Thoracic aorta (tissue), 2 donors: ENCODE data around the gene SPATS2L. TPM values are rescaled to one million over a fixed set of nuclear protein-coding genes. Genes with fewer than 3 reads are reported as not detected.

Source experiments
- ATAC-seq: fragments of 150-250 bp; one replicate; pipeline ENCODE4 v1.8.0; 2017; ENCODE audit warnings: low read depth; ENCODE audit not compliant: insufficient number of reproducible peaks, low FRiP score
- DNase-seq: peaks from one replicate; pipeline ENCODE4 v3.0.0-alpha.2; 2020; ENCODE audit warnings: low spot score
- H3K27ac ChIP-seq, 2 donors: fragments of 200-600 bp; sonication (generic); 1 replicate in 1 of 2; 2 replicates in 1 of 2; pipeline ENCODE4 v1.5.1; 2016; ENCODE audit warnings: mild to moderate bottlenecking in 2 of 2, moderate library complexity in 2 of 2
- H3K27me3 ChIP-seq: fragments of 200-600 bp; sonication (generic); replicated peaks from 2 replicates; pipeline ENCODE4 v1.6.0; 2016; ENCODE audit warnings: mild to moderate bottlenecking; ENCODE audit not compliant: insufficient read depth
- H3K36me3 ChIP-seq: fragments of 200-600 bp; sonication (generic); one replicate; pipeline ENCODE4 v1.5.1; 2016
- H3K4me1 ChIP-seq, 2 donors: fragments of 200-600 bp; sonication (generic); 1 replicate in 1 of 2; 2 replicates in 1 of 2; pipeline versions ENCODE4 v1.5.1 to v1.6.0; 2016; ENCODE audit warnings: low read depth in 2 of 2, mild to moderate bottlenecking in 1 of 2; ENCODE audit not compliant: control insufficient read depth in 1 of 2
- H3K4me3 ChIP-seq: fragments of 200-600 bp; sonication (generic); 2 replicates; pipeline ENCODE4 v1.5.1; 2016; ENCODE audit warnings: mild to moderate bottlenecking
- H3K9me3 ChIP-seq: fragments of 200-600 bp; sonication (generic); 2 replicates; pipeline ENCODE4 v1.5.1; 2016
- CTCF ChIP-seq: fragments of 200-600 bp; sonication (generic); IDR thresholded peaks from one replicate; pipeline ENCODE4 v1.5.1; 2019; ENCODE audit warnings: antibody characterized with exemption
- total RNA-seq, 2 donors: library from RNA; depleted of rRNA; stranded (reverse); fragments of >200 nt; gene quantifications; one replicate each; pipeline versions ENCODE4 v1.1.0 to v1.2.3, GENCODE V29; 2016

Gene SPATS2L
- total RNA-seq, 2 donors from 2014 or later: 47.7 to 90.3 TPM

- H3K9me3 ChIP-seq: no peaks in the 10 kb centered on the region
- no peaks in the 10 kb centered on the region for H3K27me3 ChIP-seq
- no peaks in the 10 kb centered on the region for H3K4me1 ChIP-seq
- ATAC-seq (no peak), DNase-seq (no peak)
- H3K36me3 ChIP-seq: peaks cover 10% of the 10 kb centered on the region
- no peak for TF ChIP-seq CTCF
- H3K4me3 ChIP-seq: no peak overlapping the region
- no peak overlapping the region for H3K27ac ChIP-seq
Observed at GRCh38 chr2:200438251-200438650, 131.8 kb downstream of the SPATS2L start.

GRCh38 chr2:200438846-200439245 is 132.4 kb downstream of the SPATS2L start:
- ATAC-seq (no peak), DNase-seq (no peak)
- TF ChIP-seq CTCF: no peak
- H3K4me1 ChIP-seq: no peaks in the 10 kb centered on the region
- no peak overlapping the region for H3K4me3 ChIP-seq
- H3K27me3 ChIP-seq: no peaks in the 10 kb centered on the region
- H3K9me3 ChIP-seq: no peaks in the 10 kb centered on the region
- H3K36me3 ChIP-seq: peaks cover 10% of the 10 kb centered on the region
- no peak overlapping the region for H3K27ac ChIP-seq

GRCh38 chr2:200439981-200440380 is 133.5 kb downstream of the SPATS2L start:
- Histone ChIP-seq H3K4me1 (no peaks in the 10 kb centered on the region), H3K36me3 (peaks cover 10% of the 10 kb centered on the region), H3K9me3 (no peaks in the 10 kb centered on the region), H3K4me3 (no peak overlapping the region), H3K27me3 (no peaks in the 10 kb centered on the region), H3K27ac (no peak overlapping the region)
- DNase-seq (no peak), ATAC-seq (no peak)
- no peak for TF ChIP-seq CTCF

GRCh38 chr2:200442471-200442870 is 136.0 kb downstream of the SPATS2L start:
- Histone ChIP-seq H3K4me3 (no peak overlapping the region), H3K27ac (no peak overlapping the region), H3K4me1 (no peaks in the 10 kb centered on the region), H3K9me3 (no peaks in the 10 kb centered on the region), H3K27me3 (no peaks in the 10 kb centered on the region), H3K36me3 (peaks cover 10% of the 10 kb centered on the region)
- no peak for TF ChIP-seq CTCF
- no peak for ATAC-seq
- no peak for DNase-seq

- H3K4me3 ChIP-seq: no peak overlapping the region
- no peak for ATAC-seq
- no peaks in the 10 kb centered on the region for H3K27me3 ChIP-seq
- H3K36me3 ChIP-seq: peaks cover 10% of the 10 kb centered on the region
- no peaks in the 10 kb centered on the region for H3K4me1 ChIP-seq
- DNase-seq: no peak
- H3K9me3 ChIP-seq: no peaks in the 10 kb centered on the region
- H3K27ac ChIP-seq: no peak overlapping the region
- no peak for TF ChIP-seq CTCF
Observed at GRCh38 chr2:200443376-200443775, 136.9 kb downstream of the SPATS2L start.
